Activated CD8-positive, alpha-beta T cell treated with anti-CD3 and anti-CD28 coated beads for 36 hours (primary cell): ENCODE results near the gene TRAM2. TPM values are rescaled to one million over a fixed set of nuclear protein-coding genes. Genes with fewer than 3 reads are reported as not detected.

Experiments used
- ATAC-seq: fragments of 200-7000 bp; cut with Tn5 transposase; one replicate; pipeline ENCODE4 v1.10.0; 2021; ENCODE audit warnings: mild to moderate bottlenecking, moderate library complexity
- CTCF ChIA-PET: fragments of 350-600 bp; sonication (Branson Sonifier 250); formaldehyde crosslinking; loops from one replicate; lab custom pipeline; 2021; ENCODE audit warnings: antibody characterized with exemption; lab: Charles Lee
- POLR2A ChIA-PET: fragments of 350-600 bp; sonication (Branson Sonifier 250); formaldehyde crosslinking; loops from one replicate; lab custom pipeline; 2021; ENCODE audit warnings: antibody characterized with exemption; lab: Charles Lee
- DNase-seq: peaks from one replicate; pipeline ENCODE4 v3.0.0-alpha.2; 2020
- H3K27ac Mint-ChIP-seq: one replicate; pipeline ENCODE4 v1.8.0; 2021; ENCODE audit warnings: mild to moderate bottlenecking, mixed read lengths
- H3K27me3 Mint-ChIP-seq: one replicate; pipeline ENCODE4 v1.8.0; 2021; ENCODE audit warnings: mixed read lengths
- H3K36me3 Mint-ChIP-seq: one replicate; pipeline ENCODE4 v1.8.0; 2021; ENCODE audit warnings: low read depth, mixed read lengths
- H3K4me1 Mint-ChIP-seq: one replicate; pipeline ENCODE4 v1.8.0; 2021; ENCODE audit warnings: low read depth, mixed read lengths
- H3K4me3 Mint-ChIP-seq: one replicate; pipeline ENCODE4 v1.8.0; 2021; ENCODE audit warnings: mild to moderate bottlenecking, moderate library complexity, mixed read lengths
- H3K9me3 Mint-ChIP-seq: one replicate; pipeline ENCODE4 v1.8.0; 2021; ENCODE audit warnings: mixed read lengths
- intact Hi-C: fragments of 100-400 bp; cut with micrococcal nuclease; formaldehyde crosslinking; loops from one replicate; pipeline ENCODE4 v1.10.0; 2022
- total RNA-seq, 2 experiments: library from RNA; stranded (reverse); gene quantifications; one replicate each; pipeline ENCODE4 v1.2.3, GENCODE V29; 2021
- TF ChIP-seq, protein P1 (sequence below): fragments of 200-600 bp; IDR thresholded peaks from one replicate; pipeline ENCODE4 v1.8.0; 2022; ENCODE audit warnings: antibody characterized with exemption, mild to moderate bottlenecking

Gene TRAM2
- total RNA-seq, 2 experiments from 2014 or later: 0.94 to 1.0 TPM

DNA sequence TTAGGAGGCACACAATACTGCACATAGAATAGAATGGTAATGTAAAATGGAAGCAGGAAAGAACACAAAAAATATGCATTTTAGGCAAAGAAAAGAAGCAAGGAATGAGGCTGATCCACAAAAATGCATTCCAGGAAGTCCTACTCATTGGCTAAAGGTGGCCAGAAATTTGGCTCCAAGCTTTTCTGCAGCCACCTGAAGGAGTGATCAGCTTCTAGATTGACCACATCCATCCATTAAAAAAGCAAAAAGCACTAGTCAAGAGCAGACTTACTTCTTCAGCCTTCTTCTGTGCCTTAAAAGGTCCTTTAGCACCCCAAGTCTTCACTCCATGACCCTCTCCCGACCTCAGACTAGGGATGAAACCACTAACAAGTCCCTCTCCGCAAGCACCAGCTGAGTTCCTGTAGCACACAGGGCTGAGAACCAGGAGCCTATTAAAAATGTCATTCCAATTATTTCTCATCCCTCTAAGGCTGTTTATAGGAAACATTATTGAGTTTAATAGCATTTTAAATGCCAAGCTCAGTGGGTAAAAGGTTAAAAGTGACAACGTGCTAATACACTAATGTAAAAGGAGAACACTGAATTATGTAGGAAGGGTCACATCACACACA is 36.5 kb downstream of the TRAM2 start:
- Mint-ChIP-seq H3K9me3 (no peaks in the 10 kb centered on the region), H3K36me3 (no peaks in the 10 kb centered on the region), H3K4me3 (no peak overlapping the region), H3K27ac (no peak overlapping the region), H3K27me3 (no peaks in the 10 kb centered on the region), H3K4me1 (peaks cover 29% of the 10 kb centered on the region)
- ChIA-PET POLR2A (interaction anchor here (1.3 kb wide), 1 partner anchor 112 kb away, joined by 3 read pairs; no protein-coding TSS in a partner anchor), CTCF (interaction anchor here (0.9 to 1.4 kb wide), 3 partner anchors 30 to 124 kb away, joined by 3 read pairs; no protein-coding TSS in a partner anchor)
- TF ChIP-seq, protein P1, sequence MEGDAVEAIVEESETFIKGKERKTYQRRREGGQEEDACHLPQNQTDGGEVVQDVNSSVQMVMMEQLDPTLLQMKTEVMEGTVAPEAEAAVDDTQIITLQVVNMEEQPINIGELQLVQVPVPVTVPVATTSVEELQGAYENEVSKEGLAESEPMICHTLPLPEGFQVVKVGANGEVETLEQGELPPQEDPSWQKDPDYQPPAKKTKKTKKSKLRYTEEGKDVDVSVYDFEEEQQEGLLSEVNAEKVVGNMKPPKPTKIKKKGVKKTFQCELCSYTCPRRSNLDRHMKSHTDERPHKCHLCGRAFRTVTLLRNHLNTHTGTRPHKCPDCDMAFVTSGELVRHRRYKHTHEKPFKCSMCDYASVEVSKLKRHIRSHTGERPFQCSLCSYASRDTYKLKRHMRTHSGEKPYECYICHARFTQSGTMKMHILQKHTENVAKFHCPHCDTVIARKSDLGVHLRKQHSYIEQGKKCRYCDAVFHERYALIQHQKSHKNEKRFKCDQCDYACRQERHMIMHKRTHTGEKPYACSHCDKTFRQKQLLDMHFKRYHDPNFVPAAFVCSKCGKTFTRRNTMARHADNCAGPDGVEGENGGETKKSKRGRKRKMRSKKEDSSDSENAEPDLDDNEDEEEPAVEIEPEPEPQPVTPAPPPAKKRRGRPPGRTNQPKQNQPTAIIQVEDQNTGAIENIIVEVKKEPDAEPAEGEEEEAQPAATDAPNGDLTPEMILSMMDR: no peak
- intact Hi-C loops: no loop called here
- ATAC-seq (no peak), DNase-seq (no peak)

DNA sequence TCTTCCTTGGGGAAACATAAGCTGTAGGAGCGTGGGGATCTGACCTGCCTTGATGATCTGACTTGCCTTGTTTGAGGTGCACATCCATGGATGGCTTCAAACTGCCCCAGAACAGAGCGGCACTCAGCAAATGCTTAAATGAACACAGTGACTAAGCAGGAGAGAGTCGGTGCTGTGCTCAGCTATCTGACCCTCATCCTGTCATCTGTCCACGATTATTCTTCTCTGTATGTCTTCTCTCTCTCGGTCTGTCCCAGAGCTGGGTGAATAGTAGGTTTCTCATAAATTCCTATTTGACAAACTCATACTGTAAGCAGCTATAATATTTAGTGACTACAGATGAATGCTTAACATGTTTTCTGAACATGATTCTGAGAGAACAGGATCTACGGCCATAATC is 37.3 kb downstream of the TRAM2 start:
- ChIA-PET POLR2A (no interaction called here), CTCF (interaction anchor here (0.9 to 1.4 kb wide), 2 partner anchors 57 to 123 kb away, joined by 3 read pairs; no protein-coding TSS in a partner anchor)
- peaks cover 1% of the 10 kb centered on the region for H3K36me3 Mint-ChIP-seq
- no peak for ATAC-seq
- DNase-seq: no peak
- H3K27ac Mint-ChIP-seq: no peak overlapping the region
- H3K4me1 Mint-ChIP-seq: peaks cover 37% of the 10 kb centered on the region
- no peaks in the 10 kb centered on the region for H3K27me3 Mint-ChIP-seq
- H3K4me3 Mint-ChIP-seq: no peak overlapping the region
- intact Hi-C loops: loop anchor here (5.0 kb wide), 1 partner anchor 38 kb away; the partner anchor contains the start of gene TRAM2
- no peaks in the 10 kb centered on the region for H3K9me3 Mint-ChIP-seq
- TF ChIP-seq, protein P1: no peak

- no peaks in the 10 kb centered on the region for H3K27me3 Mint-ChIP-seq
- ATAC-seq: no peak
- H3K27ac Mint-ChIP-seq: no peak overlapping the region
- peaks cover 5% of the 10 kb centered on the region for H3K36me3 Mint-ChIP-seq
- no peak for DNase-seq
- H3K4me3 Mint-ChIP-seq: no peak overlapping the region
- POLR2A ChIA-PET: interaction anchor here (0.7 kb wide), 1 partner anchor 262 kb away, joined by 3 read pairs; no protein-coding TSS in a partner anchor
- CTCF ChIA-PET: interaction anchor here (0.6 kb wide), 1 partner anchor 8 kb away, joined by 3 read pairs; no protein-coding TSS in a partner anchor
- H3K9me3 Mint-ChIP-seq: no peaks in the 10 kb centered on the region
- intact Hi-C loops: loop anchor here (5.0 kb wide), 1 partner anchor 38 kb away; the partner anchor contains the start of gene TRAM2
- TF ChIP-seq, protein P1: no peak
- H3K4me1 Mint-ChIP-seq: peaks cover 37% of the 10 kb centered on the region
Observed at GRCh38 chr6:52538901-52539354, 37.9 kb downstream of the TRAM2 start.

- H3K27ac Mint-ChIP-seq: no peak overlapping the region
- ATAC-seq (no peak), DNase-seq (no peak)
- peaks cover 5% of the 10 kb centered on the region for H3K36me3 Mint-ChIP-seq
- TF ChIP-seq, protein P1: no peak
- H3K9me3 Mint-ChIP-seq: no peaks in the 10 kb centered on the region
- intact Hi-C loops: loop anchor here (5.0 kb wide), 1 partner anchor 39 kb away; the partner anchor contains the start of gene TRAM2
- no peak overlapping the region for H3K4me3 Mint-ChIP-seq
- no peaks in the 10 kb centered on the region for H3K27me3 Mint-ChIP-seq
- ChIA-PET POLR2A (no interaction called here), CTCF (no interaction called here)
- peaks cover 37% of the 10 kb centered on the region for H3K4me1 Mint-ChIP-seq
Observed at GRCh38 chr6:52538252-52538900, 38.5 kb downstream of the TRAM2 start.
